HFF-Myc (cell line): ENCODE data around the gene MAGEF1.

Source experiments
- DNase-seq: peaks from one replicate; pipeline ENCODE4 v3.0.0-alpha.2; 2011; ENCODE audit warnings: low read depth; ENCODE audit errors: extremely low read depth
- H3K4me3 ChIP-seq: replicated peaks from 2 replicates; pipeline ENCODE4 v1.5.1; 2011; ENCODE audit warnings: low read depth, mild to moderate bottlenecking, control low read depth, low read length
- TF ChIP-seq, protein P1 (sequence below): IDR thresholded peaks from 2 replicates; pipeline ENCODE4 v1.5.1; 2012; ENCODE audit warnings: mild to moderate bottlenecking, low read depth, low read length, control low read depth; ENCODE audit errors: missing control alignments

MAGEF1 gene

DNA sequence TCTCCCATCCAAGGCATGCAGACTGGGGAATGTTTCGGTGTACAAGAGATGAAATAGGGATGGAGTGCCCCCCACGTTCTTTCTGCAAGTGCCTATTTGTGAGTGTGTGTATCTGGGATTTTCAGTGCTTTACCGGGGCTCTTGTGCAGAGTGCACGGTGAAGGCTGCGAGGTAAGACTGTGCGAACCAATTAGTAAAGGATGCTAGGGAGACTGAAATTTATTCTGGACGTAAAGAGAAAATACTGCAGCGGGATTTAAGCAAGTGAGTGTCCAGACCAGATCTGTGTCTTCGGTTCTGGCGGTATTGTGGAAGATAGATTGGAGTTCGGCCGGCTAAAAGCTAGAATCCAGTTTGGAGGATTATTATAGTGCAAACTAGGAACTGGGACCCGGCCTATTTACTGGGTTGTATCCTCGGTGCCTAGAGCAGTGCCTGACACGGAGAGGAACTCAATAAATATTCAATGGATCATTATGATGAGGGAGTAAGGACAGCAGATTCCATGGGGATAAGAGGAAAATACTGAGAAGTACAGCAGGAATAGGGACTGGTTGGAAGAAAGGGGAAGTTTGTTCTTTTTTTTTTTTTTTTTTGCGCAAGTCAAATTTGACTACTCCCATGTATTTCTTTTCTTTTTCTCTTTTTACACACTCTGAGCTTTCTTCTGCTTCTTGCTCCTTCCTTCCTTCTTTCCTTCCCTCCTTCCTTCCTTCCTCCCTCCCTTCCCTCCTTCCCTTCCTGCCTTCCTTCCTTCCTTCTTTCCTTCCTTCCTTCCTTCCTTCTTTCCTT lies 580 bp upstream of the MAGEF1 start:
- TF ChIP-seq, protein P1, sequence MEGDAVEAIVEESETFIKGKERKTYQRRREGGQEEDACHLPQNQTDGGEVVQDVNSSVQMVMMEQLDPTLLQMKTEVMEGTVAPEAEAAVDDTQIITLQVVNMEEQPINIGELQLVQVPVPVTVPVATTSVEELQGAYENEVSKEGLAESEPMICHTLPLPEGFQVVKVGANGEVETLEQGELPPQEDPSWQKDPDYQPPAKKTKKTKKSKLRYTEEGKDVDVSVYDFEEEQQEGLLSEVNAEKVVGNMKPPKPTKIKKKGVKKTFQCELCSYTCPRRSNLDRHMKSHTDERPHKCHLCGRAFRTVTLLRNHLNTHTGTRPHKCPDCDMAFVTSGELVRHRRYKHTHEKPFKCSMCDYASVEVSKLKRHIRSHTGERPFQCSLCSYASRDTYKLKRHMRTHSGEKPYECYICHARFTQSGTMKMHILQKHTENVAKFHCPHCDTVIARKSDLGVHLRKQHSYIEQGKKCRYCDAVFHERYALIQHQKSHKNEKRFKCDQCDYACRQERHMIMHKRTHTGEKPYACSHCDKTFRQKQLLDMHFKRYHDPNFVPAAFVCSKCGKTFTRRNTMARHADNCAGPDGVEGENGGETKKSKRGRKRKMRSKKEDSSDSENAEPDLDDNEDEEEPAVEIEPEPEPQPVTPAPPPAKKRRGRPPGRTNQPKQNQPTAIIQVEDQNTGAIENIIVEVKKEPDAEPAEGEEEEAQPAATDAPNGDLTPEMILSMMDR, result no peak
- peak overlapping the region; percentile 94 for H3K4me3 ChIP-seq
- DNase-seq, result no peak

GRCh38 chr3:184710870-184711492 lies 883 bp downstream of the MAGEF1 start:
- TF ChIP-seq, protein P1, result no peak
- DNase-seq, result no peak

GRCh38 chr3:184703657-184704056 lies 8.2 kb downstream of the MAGEF1 start:
- no peak for DNase-seq
- H3K4me3 ChIP-seq, result no peak overlapping the region
- TF ChIP-seq, protein P1, result no peak

More at GRCh38 chr3:184710870-184711492, 883 bp downstream of the MAGEF1 start:
- H3K4me3 ChIP-seq, result peak overlapping the region; percentile 94

- TF ChIP-seq, protein P1, result no peak
- DNase-seq, result no peak
- H3K4me3 ChIP-seq, result no peak overlapping the region
Measured at GRCh38 chr3:184700759-184701158, 11.1 kb downstream of the MAGEF1 start.

DNA sequence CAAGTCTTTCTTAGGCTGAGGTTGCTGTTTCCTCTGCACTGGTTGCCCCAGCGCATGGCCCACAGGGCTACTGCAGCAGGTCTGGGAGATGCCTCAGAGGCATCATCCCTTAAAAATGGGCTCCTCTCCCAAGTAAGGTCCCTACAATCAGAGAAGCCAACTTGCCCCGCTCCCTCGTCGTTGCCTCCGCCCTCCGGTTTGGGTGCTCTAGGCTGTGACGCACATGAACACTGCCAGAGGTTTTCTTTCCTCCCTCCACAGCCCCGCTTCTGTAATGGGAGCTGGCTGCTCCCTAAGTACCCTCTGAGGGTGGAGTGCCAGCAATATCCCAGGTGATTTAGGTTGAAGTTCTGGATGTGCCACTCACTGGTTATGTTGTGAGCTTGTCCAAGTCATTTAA lies 14.0 kb downstream of the MAGEF1 start:
- DNase-seq, result no peak
- TF ChIP-seq, protein P1, result no peak
- no peak overlapping the region for H3K4me3 ChIP-seq

GRCh38 chr3:184696697-184697096 lies 15.2 kb downstream of the MAGEF1 start:
- no peak overlapping the region for H3K4me3 ChIP-seq
- no peak for DNase-seq
- TF ChIP-seq, protein P1, result no peak
